ENCODE results near the gene RAD52. TPM values are rescaled to one million over a fixed set of nuclear protein-coding genes. Genes with fewer than 3 reads are reported as not detected.

Gene RAD52
- polyA plus RNA-seq, 2 of the 4 experiments (the other 2 are of a cell fraction), result 12.9 to 29.6 TPM

GRCh38 chr12:922285-922684 is 27.2 kb downstream of the RAD52 start:
- DNase-seq (ENCODE audit: low read depth in 1 of 2, low spot score in 1 of 2) (no peak), ATAC-seq (no peak), FAIRE-seq (no peak)
- Histone ChIP-seq H3K27ac (no peak overlapping the region), H3K4me1 (no peaks in the 10 kb centered on the region), H3K4me2 (no peak overlapping the region), H3K4me3 (no peak overlapping the region), H3K9me3 (no peaks in the 10 kb centered on the region)
- WGBS (ENCODE audit: missing lambda C conversion rate), result 88% methylated on average over 2 of the region's 2 CpGs
- POLR2A ChIA-PET, result no interaction called here
- TF ChIP-seq JUN (IDR thresholded peaks at IDR 0.05) (no peak), JUNB (IDR thresholded peaks at IDR 0.05) (no peak), FOXS1 (CRISPR knock-in tag; IDR thresholded peaks at IDR 0.05) (no peak), RCOR1 (IDR thresholded peaks at IDR 0.05; ENCODE audit: low read depth, low read length) (no peak), EP300 (IDR thresholded peaks at IDR 0.05) (no peak), CHD4 (IDR thresholded peaks at IDR 0.05; ENCODE audit: borderline replicate concordance) (no peak), CHD2 (IDR thresholded peaks at IDR 0.05; ENCODE audit: low read length, partially characterized antibody) (no peak), TFCP2L1 (CRISPR knock-in tag; IDR thresholded peaks at IDR 0.05) (no peak), NPAS2 (CRISPR knock-in tag; IDR thresholded peaks at IDR 0.05; ENCODE audit: borderline replicate concordance) (no peak), CBX2 (IDR thresholded peaks at IDR 0.05; ENCODE audit: borderline replicate concordance, low read depth) (no peak), MYC (IDR thresholded peaks at IDR 0.05; ENCODE audit: borderline replicate concordance, low read length) (no peak), RARB (CRISPR knock-in tag; IDR thresholded peaks at IDR 0.05) (no peak), ELK1 (IDR thresholded peaks at IDR 0.05; ENCODE audit: low read depth, low read length) (no peak), HES2 (IDR thresholded peaks at IDR 0.05) (no peak), ZSCAN20 (CRISPR knock-in tag; IDR thresholded peaks at IDR 0.05) (no peak)
- CTCF ChIA-PET, result no interaction called here

- Histone ChIP-seq H3K27ac (no peak overlapping the region), H3K4me2 (no peak overlapping the region), H3K4me1 (no peaks in the 10 kb centered on the region), H3K4me3 (no peak overlapping the region), H3K9me3 (no peaks in the 10 kb centered on the region)
- 94% methylated on average over 1 of the region's 1 CpG for WGBS (ENCODE audit: missing lambda C conversion rate)
- TF ChIP-seq HDAC2 (IDR thresholded peaks at IDR 0.05) (no peak), BCL3 (IDR thresholded peaks at IDR 0.05) (no peak), RNF2 (IDR thresholded peaks at IDR 0.05; ENCODE audit: borderline replicate concordance, low read depth) (no peak), FOSB (CRISPR knock-in tag; IDR thresholded peaks at IDR 0.05) (no peak), JUNB (IDR thresholded peaks at IDR 0.05) (no peak), CTCF (IDR thresholded peaks at IDR 0.05) (no peak), ELK1 (IDR thresholded peaks at IDR 0.05; ENCODE audit: low read depth, low read length) (no peak), HOXA7 (CRISPR knock-in tag; IDR thresholded peaks at IDR 0.05) (no peak), JUN (IDR thresholded peaks at IDR 0.05) (no peak), TP53 (CRISPR knock-in tag; IDR thresholded peaks at IDR 0.05) (no peak), BHLHE40 (IDR thresholded peaks at IDR 0.05; ENCODE audit: low read depth, low read length) (no peak), ZNF302 (CRISPR knock-in tag; IDR thresholded peaks at IDR 0.05) (no peak), ATOH8 (CRISPR knock-in tag; IDR thresholded peaks at IDR 0.05; ENCODE audit: low read depth) (no peak), POLR2A (IDR thresholded peaks at IDR 0.05; ENCODE audit: low read length) (no peak), GATA3 (IDR thresholded peaks at IDR 0.05; ENCODE audit: borderline replicate concordance) (no peak), USF2 (IDR thresholded peaks at IDR 0.05) (no peak), ZSCAN20 (CRISPR knock-in tag; IDR thresholded peaks at IDR 0.05) (no peak), CBX8 (IDR thresholded peaks at IDR 0.05) (no peak), KDM1A (IDR thresholded peaks at IDR 0.05; ENCODE audit: low read depth) (no peak)
- ATAC-seq, result no peak
- no peak for FAIRE-seq
- ChIA-PET CTCF (interaction anchor here (0.9 kb wide), 1 partner anchor 9 kb away, joined by 4 read pairs; no protein-coding TSS in a partner anchor), POLR2A (no interaction called here)
- DNase-seq (ENCODE audit: low read depth in 1 of 2, low spot score in 1 of 2), result no peak
These were observed 28.8 kb downstream of the RAD52 start for GRCh38 chr12:920676-921075.
